Erythroblast (primary cell): ENCODE measurements around the gene IMPACT.

ENCODE experiments used
- DNase-seq, 2 experiments: peaks; one replicate each; lab custom pipeline; 2025; lab: John Stamatoyannopoulos, UW
- GATA1 ChIP-seq: IDR thresholded peaks from 2 replicates; pipeline ENCODE4 v1.6.1; 2011; ENCODE audit warnings: low read depth, mild to moderate bottlenecking, control low read depth, low read length, moderate library complexity
- POLR2A ChIP-seq: IDR thresholded peaks from 2 replicates; pipeline ENCODE4 v1.6.1; 2011; ENCODE audit warnings: mild to moderate bottlenecking, low read length

Gene IMPACT

GRCh38 chr18:24402209-24402785, 24.2 kb upstream of the IMPACT start:
- DNase-seq, result peak; percentile 35 to 48
- TF ChIP-seq POLR2A, result no peak
- no peak for TF ChIP-seq GATA1

DNA sequence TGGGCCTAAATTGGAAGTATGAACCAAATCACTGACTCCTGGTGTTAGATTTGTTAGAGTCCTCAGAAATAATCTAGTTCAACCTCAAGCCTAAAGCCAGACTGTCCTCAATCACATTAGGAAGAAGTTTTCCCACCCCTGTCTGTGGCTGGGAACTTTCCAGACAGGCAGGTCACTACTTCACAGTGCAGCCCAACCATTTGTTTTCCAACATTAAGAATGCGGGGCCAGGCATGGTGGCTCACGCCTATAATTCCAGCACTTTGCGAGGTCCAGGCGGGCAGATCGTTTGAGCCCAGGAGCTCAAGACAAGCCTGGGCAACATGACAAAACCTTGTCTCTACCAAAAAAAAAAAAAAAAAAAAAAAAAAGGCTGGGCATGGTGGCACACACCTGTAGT, 23.4 kb upstream of the IMPACT start:
- TF ChIP-seq GATA1, result no peak
- DNase-seq, result no peak

DNA sequence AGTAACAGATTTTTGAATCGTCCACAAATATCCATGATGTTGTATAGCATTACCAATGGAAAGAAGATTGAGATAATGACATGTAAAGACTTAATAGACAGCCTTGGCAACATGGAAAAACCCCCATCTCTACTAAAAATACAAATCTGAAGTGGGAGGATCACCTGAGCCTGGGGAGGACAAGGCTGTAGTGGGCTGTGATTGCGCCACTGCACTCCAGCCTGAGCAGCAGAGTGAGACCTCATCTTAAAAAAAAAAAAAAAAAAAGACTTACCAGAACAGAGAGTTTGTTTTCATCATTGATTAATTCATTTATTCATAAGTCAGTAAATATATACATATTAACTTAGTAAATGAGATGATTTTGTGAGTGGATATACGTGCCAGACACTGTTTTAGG, 21.9 kb upstream of the IMPACT start:
- no peak for DNase-seq
- TF ChIP-seq POLR2A (no peak), GATA1 (no peak)

DNA sequence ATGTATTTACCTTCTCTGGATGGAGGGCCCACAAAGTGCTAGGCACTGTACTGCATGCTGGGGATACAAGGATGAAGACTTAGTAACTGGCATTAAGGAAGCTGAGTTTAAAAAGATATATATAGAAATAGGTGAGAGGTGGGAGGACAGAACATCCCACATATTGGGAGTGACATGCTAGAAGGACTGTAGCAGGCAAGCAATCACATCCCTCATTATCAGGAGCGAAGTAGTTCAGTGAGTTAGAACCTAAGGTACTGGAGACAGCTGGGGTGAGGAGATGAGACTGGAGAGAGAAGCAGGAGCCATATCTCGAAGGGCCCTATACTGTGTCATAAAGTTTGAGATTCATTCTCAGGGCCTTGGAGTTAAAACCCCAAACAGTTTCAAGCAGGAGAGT, 18.0 kb upstream of the IMPACT start:
- TF ChIP-seq GATA1 (no peak), POLR2A (no peak)

GRCh38 chr18:24413148-24413547, 13.3 kb upstream of the IMPACT start:
- no peak for DNase-seq
- TF ChIP-seq GATA1 (no peak), POLR2A (no peak)

More for the DNA sequence above, 18.0 kb upstream of the IMPACT start:
- DNase-seq, result no peak

DNA sequence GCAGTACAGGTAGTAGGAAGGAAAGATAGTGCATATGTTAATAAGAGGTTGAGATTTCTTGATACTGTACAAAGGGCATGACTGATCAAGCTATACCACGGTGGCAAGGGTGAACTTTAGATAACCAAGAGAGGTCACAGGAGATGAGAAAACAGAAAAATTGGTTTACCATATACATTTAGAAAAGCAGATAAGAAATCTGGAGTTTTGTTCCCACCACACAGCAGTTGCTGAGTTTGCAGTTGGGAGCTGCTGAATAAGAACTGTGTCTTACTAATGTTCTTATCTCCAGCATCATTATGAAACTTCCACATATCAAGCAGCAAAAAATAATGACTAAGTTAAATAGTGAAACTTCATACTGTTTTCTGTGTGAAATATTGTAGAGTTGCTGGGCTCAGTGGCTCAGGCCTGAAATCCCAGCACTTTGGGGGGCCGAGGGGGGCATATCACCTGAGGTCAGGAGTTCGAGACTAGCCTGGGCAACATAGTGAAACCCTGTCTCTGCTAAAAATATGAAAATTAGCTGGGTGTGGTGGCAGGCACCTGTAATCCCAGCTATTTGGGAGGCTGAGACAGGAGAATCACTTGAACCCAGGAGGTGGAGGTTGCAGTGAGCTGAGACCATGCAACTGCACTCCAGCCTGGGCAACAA, 12.0 kb upstream of the IMPACT start:
- no peak for TF ChIP-seq POLR2A
- no peak for TF ChIP-seq GATA1
- no peak for DNase-seq

DNA sequence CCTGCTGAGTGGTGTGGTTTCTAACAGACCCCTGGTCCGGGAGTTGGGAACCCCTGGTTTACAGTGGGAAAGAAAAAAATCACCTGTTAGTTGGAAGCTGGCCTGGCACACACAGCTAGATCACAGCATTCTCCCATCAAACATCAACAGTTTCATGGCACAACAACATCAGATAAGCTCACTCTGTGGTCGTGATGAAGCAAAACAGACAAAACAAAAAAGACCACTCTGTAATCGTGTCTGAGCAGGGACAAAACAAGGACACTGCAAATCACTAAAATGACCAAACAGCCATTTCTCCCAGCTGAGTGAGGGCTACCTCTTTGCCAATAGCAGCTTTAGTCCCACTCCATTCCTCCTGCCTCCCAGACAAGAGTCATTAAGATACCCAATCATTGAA, 9.0 kb upstream of the IMPACT start:
- peak; percentile 20 to 62 for DNase-seq
- TF ChIP-seq GATA1 (no peak), POLR2A (no peak)

- DNase-seq, result no peak
- TF ChIP-seq GATA1 (no peak), POLR2A (no peak)
Observed at GRCh38 chr18:24420551-24420950, 5.9 kb upstream of the IMPACT start.

DNA sequence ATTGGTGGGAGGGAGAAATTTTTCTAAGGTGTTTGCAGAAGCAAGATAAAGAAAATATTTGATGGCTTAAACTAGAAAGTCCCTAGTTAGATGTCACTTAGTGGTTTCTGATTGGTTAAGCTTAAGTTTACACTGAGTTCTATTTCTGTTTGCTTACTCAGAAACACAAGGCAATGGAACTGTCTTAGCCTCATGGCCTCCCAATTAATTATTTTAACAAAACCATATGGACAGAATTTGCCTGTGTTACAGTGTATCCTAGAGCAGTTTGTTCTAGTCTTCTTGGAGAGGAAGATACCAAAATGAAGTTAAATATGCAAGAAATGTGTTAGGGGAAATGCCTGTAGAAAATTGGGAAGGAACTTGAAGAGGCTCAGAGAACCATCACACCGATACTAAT, 4.6 kb upstream of the IMPACT start:
- TF ChIP-seq GATA1 (no peak), POLR2A (no peak)
- no peak for DNase-seq

DNA sequence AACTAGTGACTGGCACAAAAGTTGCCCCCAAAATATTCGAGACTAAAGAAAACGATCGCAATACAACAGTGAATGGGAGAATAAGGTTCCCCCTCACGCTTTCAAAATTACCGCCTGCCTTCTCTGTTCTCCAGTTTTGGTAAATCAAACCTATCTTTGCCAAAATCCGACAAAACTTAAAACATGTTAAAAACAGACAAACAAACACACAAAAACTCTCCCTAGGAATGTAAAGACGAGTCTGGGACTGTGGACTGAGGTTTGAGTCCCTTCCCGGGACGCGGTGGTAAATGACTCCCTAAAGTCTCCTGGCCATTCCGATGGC, 435 bp upstream of the IMPACT start:
- DNase-seq, result no peak
- TF ChIP-seq POLR2A (no peak), GATA1 (no peak)

DNA sequence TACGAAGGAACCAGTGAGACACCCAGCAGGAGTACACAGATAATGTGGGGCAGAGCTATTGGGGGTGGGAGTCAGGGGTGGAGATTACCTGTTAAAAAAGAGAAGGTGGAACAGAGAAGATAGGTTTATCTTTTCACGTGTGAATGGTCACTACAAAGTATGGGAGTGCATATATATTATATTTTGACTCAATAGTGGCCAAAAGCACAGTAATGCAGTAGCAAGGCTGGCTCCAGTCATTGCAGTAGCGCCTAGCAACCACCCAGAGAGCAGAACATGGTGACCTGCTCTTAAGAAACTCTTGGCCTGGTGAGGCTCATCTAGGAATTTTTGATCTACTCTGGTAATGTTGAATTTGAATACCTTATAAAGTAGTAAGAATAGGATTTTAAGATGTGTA, 1.0 kb downstream of the IMPACT start:
- peak; percentile 46 to 55 for DNase-seq
- no peak for TF ChIP-seq GATA1
- TF ChIP-seq POLR2A, result no peak

GRCh38 chr18:24428709-24429108, 2.2 kb downstream of the IMPACT start:
- no peak for DNase-seq
- TF ChIP-seq GATA1 (no peak), POLR2A (no peak)

DNA sequence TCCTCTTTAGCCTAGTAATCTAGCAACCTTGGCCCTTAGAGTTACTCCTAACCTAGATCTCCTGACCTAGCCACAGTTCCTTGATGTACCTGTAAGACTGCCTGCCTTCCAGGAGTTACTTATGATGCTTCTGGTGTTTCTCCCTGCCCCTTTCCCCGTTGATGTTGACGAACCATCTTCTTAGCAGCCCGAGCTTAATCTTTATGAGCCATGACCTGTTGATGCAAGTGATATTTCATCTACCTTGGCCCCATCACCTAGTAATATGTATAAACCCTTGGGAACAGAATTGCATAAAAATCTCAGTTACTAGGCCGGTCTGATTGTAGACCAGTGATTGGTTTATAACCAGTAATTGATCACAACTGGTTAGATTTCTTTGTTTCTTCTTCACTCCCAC, 2.7 kb downstream of the IMPACT start:
- DNase-seq, result no peak

GRCh38 chr18:24432618-24433017, 6.1 kb downstream of the IMPACT start:
- no peak for TF ChIP-seq GATA1
- TF ChIP-seq POLR2A, result no peak
- DNase-seq, result no peak

More for the DNA sequence above, 2.7 kb downstream of the IMPACT start:
- TF ChIP-seq GATA1 (no peak), POLR2A (no peak)

DNA sequence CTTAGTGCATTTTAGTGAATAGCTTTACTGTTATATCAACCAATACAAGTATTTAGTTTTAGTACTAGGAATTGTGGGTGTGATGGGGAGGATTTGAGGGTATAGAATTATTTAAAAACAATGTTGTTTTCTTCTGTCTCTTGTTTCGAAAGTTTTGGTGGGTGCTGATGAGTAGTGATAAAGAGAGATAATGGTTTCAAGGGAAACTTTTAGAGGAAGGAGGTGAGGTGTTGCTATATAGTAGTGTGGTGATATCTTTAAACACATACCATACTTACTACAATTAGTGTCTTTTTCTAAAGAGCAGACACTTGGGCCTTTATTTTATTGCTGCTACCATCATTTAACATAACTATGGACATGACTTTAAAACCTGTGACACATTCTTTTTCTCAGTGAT, 10.5 kb downstream of the IMPACT start:
- no peak for TF ChIP-seq POLR2A
- TF ChIP-seq GATA1, result no peak
- DNase-seq, result no peak

DNA sequence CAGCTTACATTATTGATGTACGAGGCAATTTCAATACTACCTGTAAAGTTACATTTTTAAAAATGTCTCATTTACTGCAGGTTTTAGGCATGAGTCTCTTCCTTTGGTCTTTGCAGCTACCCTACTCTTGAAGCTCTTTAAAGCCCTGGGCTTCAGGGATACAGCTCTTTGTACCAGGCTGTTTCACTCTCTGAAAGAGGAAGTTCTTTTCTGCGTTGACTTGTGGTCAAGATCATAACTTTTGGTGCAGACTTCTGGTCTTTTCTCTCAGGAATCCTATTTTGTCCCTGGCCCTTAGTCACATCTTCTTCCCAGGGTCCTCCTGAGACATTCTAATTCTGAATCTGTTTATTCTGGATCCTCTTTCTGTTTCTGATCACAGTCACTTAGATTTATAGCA, 17.4 kb downstream of the IMPACT start:
- no peak for DNase-seq

More for the DNA sequence above, 17.4 kb downstream of the IMPACT start:
- no peak for TF ChIP-seq POLR2A
- TF ChIP-seq GATA1, result no peak
